ENCODE data around the gene BIRC5. TPM values are rescaled to one million over a fixed set of nuclear protein-coding genes. Genes with fewer than 3 reads are reported as not detected.
"Not testable (repeated sequence)": the region's sequence is repeated elsewhere in the genome, so short reads cannot be mapped to it uniquely, and the experiment has no call there.

BIRC5 gene
- total RNA-seq, 2 donors from 2014 or later: 3.4 to 10.1 TPM

GRCh38 chr17:78249818-78250806 is 36.1 kb downstream of the BIRC5 start:
- no peak for ATAC-seq
- intact Hi-C loops (cut with DNase I, micrococcal nuclease): loop anchor here in 1 of 2 donors (10.0 kb wide), 1 partner anchor 135 kb away; no protein-coding TSS in a partner anchor

GRCh38 chr17:78250891-78251772 is 37.1 kb downstream of the BIRC5 start:
- ATAC-seq (peak; percentile 78), DNase-seq (peak; percentile 82 to 86)
- intact Hi-C loops (cut with DNase I, micrococcal nuclease): no loop called here

More at GRCh38 chr17:78249818-78250806, 36.1 kb downstream of the BIRC5 start:
- DNase-seq: no peak

GRCh38 chr17:78251773-78252103 is 37.7 kb downstream of the BIRC5 start:
- intact Hi-C loops (cut with DNase I, micrococcal nuclease): no loop called here
- DNase-seq (no peak), ATAC-seq (no peak)

- DNase-seq (peak; percentile 54 to 63), ATAC-seq (no peak)
- intact Hi-C loops (cut with DNase I, micrococcal nuclease): no loop called here
Observed at GRCh38 chr17:78252111-78252634, 38.1 kb downstream of the BIRC5 start.

GRCh38 chr17:78252701-78253635 is 38.9 kb downstream of the BIRC5 start:
- no peak for DNase-seq
- intact Hi-C loops (cut with DNase I, micrococcal nuclease): no loop called here
- no peak for ATAC-seq

- DNase-seq; ATAC-seq; intact Hi-C loops (cut with DNase I, micrococcal nuclease): not testable (repeated sequence)
Observed at GRCh38 chr17:78253636-78253945, 39.5 kb downstream of the BIRC5 start.

GRCh38 chr17:78253946-78254672 is 40.1 kb downstream of the BIRC5 start:
- peak; percentile 79 for ATAC-seq

GRCh38 chr17:78255029-78255656 is 41.1 kb downstream of the BIRC5 start:
- DNase-seq (no peak), ATAC-seq (no peak)
- intact Hi-C loops (cut with DNase I, micrococcal nuclease): no loop called here

More at GRCh38 chr17:78253946-78254672, 40.1 kb downstream of the BIRC5 start:
- intact Hi-C loops (cut with DNase I, micrococcal nuclease): no loop called here
- DNase-seq: peak; percentile 80 to 91

- DNase-seq: no peak
- intact Hi-C loops (cut with DNase I, micrococcal nuclease): no loop called here
- no peak for ATAC-seq
Observed at GRCh38 chr17:78255953-78256706, 42.1 kb downstream of the BIRC5 start.

GRCh38 chr17:78256707-78257591 is 42.9 kb downstream of the BIRC5 start:
- ATAC-seq (no peak), DNase-seq (no peak)
- intact Hi-C loops (cut with DNase I, micrococcal nuclease): no loop called here

GRCh38 chr17:78257810-78258322 is 43.8 kb downstream of the BIRC5 start:
- no peak for ATAC-seq
- DNase-seq: no peak
- intact Hi-C loops (cut with DNase I, micrococcal nuclease): no loop called here

- ATAC-seq (no peak), DNase-seq (peak in 1 of 2 donors; percentile 57)
- intact Hi-C loops (cut with DNase I, micrococcal nuclease): no loop called here
Observed at GRCh38 chr17:78258323-78259191, 44.5 kb downstream of the BIRC5 start.

GRCh38 chr17:78259192-78259554 is 45.1 kb downstream of the BIRC5 start:
- ATAC-seq (no peak), DNase-seq (no peak)
- intact Hi-C loops (cut with DNase I, micrococcal nuclease): no loop called here

GRCh38 chr17:78263063-78263735 is 49.1 kb downstream of the BIRC5 start:
- peak; percentile 62 to 76 for DNase-seq
- ATAC-seq: peak; percentile 55
- intact Hi-C loops (cut with DNase I, micrococcal nuclease): no loop called here
